NCI-H2081 treated with DMSO at 0.1 percent for 48 hours (cell line): Measurements from ENCODE around the gene NENF.
A peak's percentile ranks its signal among the peaks of the same experiment; 100 is the strongest.
"Not testable (repeated sequence)": the region's sequence is repeated elsewhere in the genome, so short reads cannot be mapped to it uniquely, and the experiment has no call there.

Source experiments
- DNase-seq: peaks from one replicate; lab custom pipeline; 2025; lab: John Stamatoyannopoulos, UW

NENF gene

GRCh38 chr1:212460376-212460775 lies 27.7 kb downstream of the NENF start:
- DNase-seq: no peak

DNA sequence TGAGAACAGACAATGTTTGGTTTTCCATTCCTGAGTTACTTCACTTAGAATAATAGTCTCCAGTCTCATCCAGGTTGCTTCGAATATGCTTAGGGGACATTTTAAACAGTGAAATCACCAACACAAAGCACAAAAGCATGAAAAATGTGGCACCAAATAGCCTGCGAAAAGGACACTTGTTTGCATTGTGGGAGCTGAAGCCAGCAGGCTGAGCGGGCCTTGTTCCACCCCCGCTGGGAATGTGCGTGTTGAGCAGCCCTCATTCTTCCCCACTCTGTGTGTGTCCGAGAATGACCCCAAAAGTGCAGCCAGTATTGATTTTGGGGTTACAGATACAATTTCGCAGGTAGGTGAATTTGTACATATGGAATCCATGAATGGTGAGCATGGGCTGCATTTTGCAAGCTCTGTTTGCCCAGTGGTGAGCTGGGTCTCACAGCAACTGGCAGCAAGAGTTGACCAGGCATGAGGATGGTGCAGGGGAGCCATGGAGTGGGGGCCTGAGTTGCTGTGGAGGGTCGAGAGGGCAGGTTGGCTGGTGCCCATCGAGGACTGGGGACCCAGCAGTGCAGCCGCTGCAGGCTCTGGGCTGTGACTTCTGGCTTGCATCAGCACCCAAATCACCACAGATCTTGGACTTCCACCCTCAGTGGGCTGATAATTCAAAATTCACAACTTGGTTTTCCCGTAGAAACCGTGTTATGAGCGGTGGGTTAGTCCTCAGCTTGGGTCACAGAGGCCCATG lies 29.4 kb downstream of the NENF start:
- no peak for DNase-seq

DNA sequence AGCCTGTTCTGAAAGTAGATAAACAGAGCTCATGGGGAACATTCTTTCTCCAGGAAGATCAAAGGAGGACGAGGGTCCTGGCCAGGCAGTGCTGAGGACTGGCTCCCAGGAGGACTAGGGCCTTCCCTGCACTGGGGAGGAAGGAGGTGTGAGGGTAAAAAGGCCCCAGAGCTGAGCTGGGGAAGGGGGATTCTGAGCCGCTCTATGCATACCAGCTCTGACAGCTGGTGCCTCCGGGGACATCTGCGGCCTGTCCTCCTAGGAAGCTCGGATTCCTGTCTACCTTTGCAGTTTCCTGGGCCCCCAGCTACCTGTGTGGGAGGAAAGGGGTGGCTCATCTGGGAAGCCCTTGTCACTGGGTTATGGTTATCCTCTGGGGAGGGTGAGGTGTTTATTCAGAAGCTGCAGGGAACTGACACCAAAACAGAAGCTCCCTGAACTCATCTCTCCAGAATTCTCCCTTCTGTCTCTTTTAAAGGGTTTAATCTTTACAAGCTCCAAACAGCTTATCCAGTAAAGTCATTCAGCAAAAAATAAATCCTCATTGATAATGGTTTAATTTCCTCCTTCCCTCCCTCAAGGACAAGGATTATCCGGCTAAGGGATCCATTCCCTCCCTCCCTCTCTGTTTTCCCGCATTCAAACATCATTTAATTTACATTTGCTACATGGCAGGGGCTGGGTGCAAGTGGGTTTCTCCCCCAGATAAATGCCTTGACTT lies 31.0 kb downstream of the NENF start:
- DNase-seq: no peak

DNA sequence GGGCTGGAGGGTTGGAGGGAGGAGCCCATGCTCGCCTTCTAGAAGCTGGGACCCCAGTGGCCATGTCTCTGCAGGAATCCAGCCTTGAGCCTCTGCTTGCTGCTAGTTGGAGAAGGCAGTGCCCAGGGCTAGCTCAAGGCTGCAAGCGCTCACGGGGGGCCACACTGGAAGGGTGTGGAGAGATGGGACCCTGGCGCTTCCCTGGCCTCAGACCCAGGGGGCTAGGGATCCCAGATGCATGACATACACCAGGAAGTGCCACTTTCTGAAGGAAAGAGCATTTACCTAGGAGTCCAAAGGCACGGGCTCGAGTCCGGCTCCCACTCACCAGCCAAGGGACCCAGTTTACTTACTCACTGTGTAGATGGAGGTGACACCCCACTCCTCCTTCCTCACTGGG lies 32.6 kb downstream of the NENF start:
- DNase-seq: no peak

DNA sequence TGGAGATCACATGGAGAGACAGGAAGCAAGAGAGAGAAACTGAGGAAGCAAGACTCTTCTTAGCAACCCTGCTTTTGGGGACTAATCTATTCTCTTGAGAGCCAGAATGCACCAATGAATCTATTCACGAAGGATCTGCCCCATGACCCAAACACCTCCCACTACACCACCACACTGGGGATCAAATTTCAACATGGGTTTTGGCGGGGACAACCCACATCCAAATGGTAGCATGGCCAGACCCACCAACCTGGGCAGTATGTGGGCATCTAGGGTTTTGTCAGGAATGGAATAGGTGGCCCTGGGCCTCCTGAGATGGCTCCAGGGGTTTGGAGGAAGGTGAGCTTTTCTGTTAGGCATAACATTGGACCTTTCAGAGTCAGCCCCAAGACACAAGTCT lies 33.7 kb downstream of the NENF start:
- DNase-seq: no peak

DNA sequence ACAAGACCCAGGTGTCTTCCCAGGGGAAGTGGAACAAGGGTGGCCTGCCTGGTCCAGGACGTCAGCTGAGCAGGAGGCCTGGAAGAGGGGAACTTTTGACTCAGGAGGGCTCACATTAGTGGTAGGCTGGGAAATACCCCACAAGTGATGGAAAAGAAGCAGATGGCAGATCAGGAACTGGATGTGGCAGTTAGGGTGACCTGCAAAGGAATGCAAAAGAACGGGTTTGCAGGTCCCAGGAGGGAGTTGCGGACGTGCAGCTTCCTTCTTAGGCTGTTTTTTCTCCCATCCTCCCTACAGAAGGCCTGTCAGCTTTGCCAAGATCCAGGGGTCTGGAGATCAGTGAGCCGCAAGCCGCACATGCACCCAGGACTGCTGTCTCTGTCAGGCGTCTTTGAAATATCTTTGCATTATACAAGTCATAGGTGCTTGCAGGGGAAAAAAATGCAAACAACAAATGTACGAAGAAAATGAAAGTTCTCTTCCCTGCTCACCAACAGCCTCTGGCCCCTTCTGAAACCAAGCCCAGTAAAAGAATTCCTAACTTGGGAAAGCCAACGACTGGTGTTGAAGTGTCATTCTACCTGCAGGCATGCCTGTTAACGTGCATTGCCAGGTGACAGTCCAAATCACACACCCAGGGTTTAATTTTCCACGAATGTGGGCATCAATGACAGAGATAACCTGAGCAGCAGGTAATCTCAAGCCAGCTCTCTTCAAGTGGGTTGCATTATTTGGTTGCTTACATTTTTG lies 34.4 kb downstream of the NENF start:
- DNase-seq: no peak

GRCh38 chr1:212467843-212468482 lies 35.2 kb downstream of the NENF start:
- DNase-seq: no peak

DNA sequence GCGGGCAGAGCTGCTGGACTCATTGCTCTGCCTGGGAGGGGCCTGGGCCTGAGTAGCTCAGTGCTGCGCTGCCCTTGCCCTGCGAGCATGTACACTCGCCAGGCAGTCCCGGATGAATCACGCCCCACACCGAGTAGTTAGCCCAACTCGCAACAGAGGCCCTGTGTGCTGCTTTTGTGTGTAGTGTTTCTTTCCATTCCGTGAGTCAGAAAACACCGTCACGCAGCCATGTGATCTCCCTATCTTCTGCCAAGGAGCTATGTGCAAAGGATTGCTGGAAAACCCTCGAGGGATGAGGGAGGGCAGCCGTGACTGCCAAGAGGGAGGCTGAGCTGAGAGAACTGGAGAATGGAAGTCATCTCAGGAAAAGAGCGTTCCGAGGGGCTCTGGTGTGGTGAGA lies 37.3 kb downstream of the NENF start:
- no peak for DNase-seq

DNA sequence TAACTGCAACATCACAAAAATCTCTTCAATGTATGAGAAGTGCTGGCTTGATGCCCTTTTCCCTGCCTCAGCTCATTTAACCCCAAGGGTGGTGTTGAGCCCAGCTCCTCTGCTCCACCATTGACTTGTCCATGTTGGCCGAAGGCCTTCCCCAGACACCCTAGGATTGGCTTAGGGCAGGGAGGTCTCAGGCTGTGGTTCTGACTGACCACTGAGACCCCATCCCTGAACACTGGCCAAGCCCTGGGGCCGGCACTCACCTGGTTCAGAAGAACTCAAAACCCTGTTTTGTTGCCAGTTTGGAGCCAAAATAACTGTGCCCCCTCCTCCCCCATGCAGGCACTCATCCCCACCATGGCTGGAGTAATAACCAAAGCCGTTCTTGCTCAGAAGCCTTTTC lies 38.6 kb downstream of the NENF start:
- DNase-seq: no peak

GRCh38 chr1:212471891-212472675 lies 39.4 kb downstream of the NENF start:
- DNase-seq: no peak

DNA sequence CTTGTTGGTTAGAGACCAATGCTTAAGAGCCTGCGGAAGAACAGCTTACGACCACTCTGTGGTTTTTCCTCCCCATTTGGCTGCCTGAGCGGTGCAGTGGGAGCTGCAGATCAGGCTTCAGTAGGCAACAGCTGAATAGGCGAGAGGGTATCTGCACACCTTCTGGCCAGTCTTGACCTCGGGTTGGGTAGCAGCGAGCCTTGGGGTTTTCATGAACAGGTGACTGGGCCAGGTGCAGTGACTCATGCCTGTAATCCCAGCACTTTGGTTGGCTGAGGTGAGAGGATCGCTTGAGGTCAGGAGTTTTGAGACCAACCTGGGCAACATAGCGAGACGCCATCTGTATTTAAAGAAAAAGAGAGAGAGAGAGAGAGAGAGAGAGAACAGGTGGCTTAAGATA lies 41.0 kb downstream of the NENF start:
- DNase-seq: no peak

DNA sequence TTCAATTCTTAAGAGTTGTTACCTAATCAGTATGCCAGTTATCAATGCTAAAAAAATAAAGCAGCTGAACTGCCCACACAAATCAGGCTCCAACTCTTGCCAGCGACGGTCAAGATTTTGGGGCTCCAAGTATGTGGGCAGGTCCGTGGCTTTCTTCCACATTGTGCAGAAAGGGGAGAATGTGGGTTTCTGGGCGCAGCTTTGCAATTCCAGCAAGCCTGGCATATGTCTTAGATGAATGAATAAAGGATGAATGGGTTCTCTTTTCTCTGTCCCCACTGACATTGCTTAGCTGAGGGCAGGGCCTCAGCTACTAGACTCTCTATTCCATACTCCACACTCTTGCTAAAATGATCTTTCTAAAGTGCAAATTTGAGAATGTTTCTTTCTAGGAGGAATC lies 42.4 kb downstream of the NENF start:
- DNase-seq: no peak

DNA sequence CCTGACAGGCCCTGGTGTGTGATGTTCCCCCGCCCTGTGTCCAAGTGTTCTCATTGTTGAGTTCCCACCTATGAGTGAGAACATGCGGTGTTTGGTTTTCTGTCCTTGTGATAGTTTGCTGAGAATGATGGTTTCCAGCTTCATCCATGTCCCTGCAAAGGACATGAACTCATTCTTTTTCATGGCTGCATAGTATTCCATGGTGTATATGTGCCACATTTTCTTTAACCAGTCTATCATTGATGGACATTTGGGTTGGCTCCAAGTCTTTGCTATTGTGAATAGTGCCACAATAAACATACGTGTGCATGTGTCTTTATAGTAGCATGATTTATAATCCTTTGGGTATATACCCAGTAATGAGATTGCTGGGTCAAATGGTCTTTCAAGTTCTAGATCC lies 43.1 kb downstream of the NENF start:
- not testable (repeated sequence) for DNase-seq

DNA sequence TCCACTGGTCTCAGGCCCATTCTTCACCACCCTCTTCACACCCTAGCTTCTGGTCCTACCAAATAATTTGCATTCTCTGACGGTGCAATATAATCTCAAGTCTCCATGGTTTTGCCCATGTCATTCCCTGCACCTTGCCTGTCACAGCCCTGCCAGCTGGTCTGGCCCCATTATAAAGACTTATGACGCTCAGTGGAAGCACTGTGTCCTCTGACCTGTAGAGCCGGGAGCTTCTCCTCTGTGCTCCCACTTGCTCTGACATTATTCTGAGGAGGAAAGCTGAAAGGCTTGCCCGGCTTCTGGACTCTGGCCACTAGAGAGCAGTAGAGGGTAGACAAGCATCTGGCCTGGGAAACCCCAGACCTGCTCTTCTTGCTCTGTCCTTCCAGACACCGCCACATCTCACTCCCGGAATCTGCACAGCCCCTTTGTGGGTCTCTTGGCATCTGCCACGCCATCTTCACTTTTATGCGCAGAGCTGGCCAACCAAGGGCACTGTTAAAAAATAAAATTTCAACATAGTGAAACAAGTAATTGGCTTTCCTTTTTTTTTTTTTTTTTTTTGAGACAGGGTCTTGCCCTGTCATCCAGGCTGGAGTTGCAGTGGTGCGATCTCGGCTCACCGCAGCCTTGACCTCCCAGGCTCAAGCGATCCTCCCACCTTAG lies 44.4 kb downstream of the NENF start:
- peak; percentile 81 for DNase-seq

DNA sequence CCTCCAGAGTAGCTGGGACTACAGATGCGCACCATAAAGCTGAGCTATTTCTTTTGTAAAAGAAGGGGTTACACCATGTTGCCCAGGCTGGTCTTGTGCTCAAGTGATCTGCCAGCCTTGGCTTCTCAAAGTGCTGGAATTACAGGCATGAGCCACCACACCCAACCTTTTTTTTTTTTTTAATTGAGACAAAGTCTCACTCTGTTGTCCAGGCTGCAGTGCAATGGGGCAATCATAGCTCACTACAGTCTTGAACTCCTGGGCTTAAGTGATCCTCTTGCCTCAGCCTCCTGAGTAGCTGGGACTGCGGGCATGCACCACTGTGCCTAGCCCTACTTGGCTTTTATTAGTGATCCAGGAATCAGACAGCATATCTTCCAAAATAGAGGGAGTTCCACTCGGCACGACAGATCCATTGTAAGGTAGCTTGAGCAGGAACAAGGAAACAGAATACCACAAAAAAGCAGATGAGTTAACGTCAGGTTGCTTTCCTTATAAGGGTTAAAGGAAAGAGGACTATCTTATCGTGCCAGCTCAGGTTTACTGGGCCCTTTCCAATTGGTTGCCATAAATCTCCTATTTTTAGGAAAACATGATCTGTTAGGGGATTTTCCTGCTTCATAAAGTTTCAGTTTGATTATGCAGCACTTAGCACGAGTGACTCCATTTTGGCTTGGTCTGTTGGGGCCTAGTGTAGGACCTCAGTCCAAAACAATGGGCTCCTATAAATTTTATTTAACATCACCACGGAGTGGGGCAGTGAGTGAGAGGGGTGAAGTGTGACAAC lies 45.2 kb downstream of the NENF start:
- no peak for DNase-seq

- no peak for DNase-seq
These were observed 45.8 kb downstream of the NENF start for GRCh38 chr1:212478467-212479025.

DNA sequence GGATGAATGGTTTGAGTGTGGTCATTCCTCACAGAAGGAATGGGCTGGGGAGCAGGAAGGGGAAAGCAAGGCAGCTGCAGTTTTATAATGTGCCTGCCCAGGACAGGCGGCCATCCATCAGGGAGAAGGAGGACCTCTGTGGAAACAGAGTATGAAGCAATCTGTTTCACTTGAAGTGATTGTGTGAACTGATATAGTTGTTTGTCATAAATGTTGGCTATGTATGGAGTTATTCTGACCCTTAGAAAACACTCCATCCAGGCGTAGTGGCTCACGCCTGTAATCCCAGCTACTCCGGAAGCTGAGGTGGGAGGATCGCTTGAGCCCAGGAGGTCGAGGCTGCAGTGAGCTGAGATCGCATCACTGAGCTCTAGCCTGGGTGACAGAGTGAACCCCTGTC lies 46.5 kb downstream of the NENF start:
- DNase-seq: no peak

GRCh38 chr1:212480711-212481437 lies 48.2 kb downstream of the NENF start:
- not testable (repeated sequence) for DNase-seq

- no peak for DNase-seq
These were observed 48.7 kb downstream of the NENF start for GRCh38 chr1:212481438-212481767.
